HS-5 (cell line): ENCODE measurements around the gene NR0B2.
A peak's percentile ranks its signal among the peaks of the same experiment; 100 is the strongest.

ENCODE experiments used
- DNase-seq: peaks from one replicate; pipeline ENCODE4 v3.0.0-alpha.2; 2012; ENCODE audit warnings: low read depth

NR0B2 gene

GRCh38 chr1:26936823-26937222 lies 23.0 kb upstream of the NR0B2 start:
- DNase-seq = no peak

- DNase-seq = no peak
Observed at GRCh38 chr1:26932531-26932930, 18.8 kb upstream of the NR0B2 start.

GRCh38 chr1:26923711-26924110 lies 9.9 kb upstream of the NR0B2 start:
- no peak for DNase-seq

- no peak for DNase-seq
Observed at GRCh38 chr1:26922901-26923300, 9.1 kb upstream of the NR0B2 start.

- DNase-seq = no peak
Observed at GRCh38 chr1:26922431-26922729, 8.6 kb upstream of the NR0B2 start.

GRCh38 chr1:26921540-26922430 lies 8.0 kb upstream of the NR0B2 start, which contains the start of gene NUDC:
Gene NUDC (plus strand): TSS chr1:26921743. CDS start chr1:26921849, 106 bp downstream.
- DNase-seq = peak; percentile 85

- DNase-seq = no peak
Observed at GRCh38 chr1:26921126-26921539, 7.4 kb upstream of the NR0B2 start.

- DNase-seq = no peak
Observed at GRCh38 chr1:26915204-26915842, 1.5 kb upstream of the NR0B2 start.

GRCh38 chr1:26913389-26913753 lies 404 bp downstream of the NR0B2 start:
- no peak for DNase-seq

GRCh38 chr1:26912147-26912490 lies 1.7 kb downstream of the NR0B2 start:
- DNase-seq = no peak

- no peak for DNase-seq
Observed at GRCh38 chr1:26911399-26912146, 2.2 kb downstream of the NR0B2 start.

- DNase-seq = no peak
Observed at GRCh38 chr1:26910343-26911160, 3.2 kb downstream of the NR0B2 start.

- DNase-seq = no peak
Observed at GRCh38 chr1:26909951-26910342, 3.8 kb downstream of the NR0B2 start.

GRCh38 chr1:26907071-26907917 lies 6.5 kb downstream of the NR0B2 start:
- DNase-seq = peak; percentile 61

- no peak for DNase-seq
Observed at GRCh38 chr1:26900815-26901511, 12.8 kb downstream of the NR0B2 start.

GRCh38 chr1:26900001-26900814 lies 13.6 kb downstream of the NR0B2 start, which contains the start of gene GPATCH3:
Gene GPATCH3 (minus strand): TSS chr1:26900467. CDS start chr1:26900442, 25 bp downstream.
- DNase-seq = peak; percentile 84

GRCh38 chr1:26897351-26897750 lies 16.4 kb downstream of the NR0B2 start:
- DNase-seq = no peak

- DNase-seq = no peak
Observed at GRCh38 chr1:26894263-26894662, 19.5 kb downstream of the NR0B2 start.

GRCh38 chr1:26890467-26890796 lies 23.3 kb downstream of the NR0B2 start:
- DNase-seq = no peak
